Prostate gland (tissue), 2 donors: Measurements from ENCODE around the gene ALDH16A1. TPM values are rescaled to one million over a fixed set of nuclear protein-coding genes. Genes with fewer than 3 reads are reported as not detected.

Experiments
- DNase-seq: peaks from one replicate; pipeline ENCODE4 v3.0.0-alpha.2; 2019; ENCODE audit warnings: low spot score
- H3K27ac ChIP-seq, 2 donors: fragments of 200-600 bp; sonication (generic); 2 replicates each; pipeline ENCODE4 v1.5.1; 2017 to 2019
- H3K27me3 ChIP-seq: fragments of 200-600 bp; sonication (generic); replicated peaks from 2 replicates; pipeline ENCODE4 v1.5.1; 2019; ENCODE audit not compliant: insufficient read depth
- H3K36me3 ChIP-seq, 2 donors: fragments of 200-600 bp; sonication (generic); 1 replicate in 1 of 2; 2 replicates in 1 of 2; pipeline versions ENCODE4 v1.5.1 to v1.8.1; 2017 to 2019
- H3K4me1 ChIP-seq: fragments of 200-600 bp; sonication (generic); replicated peaks from 2 replicates; pipeline ENCODE4 v1.5.1; 2019
- H3K4me3 ChIP-seq, 2 donors: fragments of 200-600 bp; sonication (generic); 2 replicates each; pipeline ENCODE4 v1.5.1; 2017 to 2019
- H3K9me3 ChIP-seq: fragments of 200-600 bp; sonication (generic); 2 replicates; pipeline ENCODE4 v1.5.1; 2017
- POLR2A ChIP-seq: fragments of 450-650 bp; IDR thresholded peaks from one replicate; pipeline ENCODE4 v1.6.1; 2016; ENCODE audit warnings: antibody characterized with exemption, mild to moderate bottlenecking
- POLR2AphosphoS5 ChIP-seq: sonication (generic); formaldehyde crosslinking; IDR thresholded peaks from one replicate; pipeline ENCODE4 v1.6.1; 2017; ENCODE audit warnings: antibody characterized with exemption
- WGBS: methylation state at CpG from one replicate; pipeline ENCODE4 v1.1.5; 2018; 5-methylcytosine and 5-hydroxymethylcytosine counted together
- intact Hi-C: fragments of 100-400 bp; cut with DNase I; formaldehyde crosslinking; loops from one replicate; pipeline ENCODE4 v1.14.2; 2022
- total RNA-seq, 2 donors: library from RNA; depleted of rRNA; stranded (reverse); fragments of >200 nt; gene quantifications; one replicate each; pipeline ENCODE4 v1.1.0, GENCODE V29; 2016
- TF ChIP-seq, protein P1 (sequence below), 4 experiments: fragments of 200-600 bp in 2 of 4; fragments of 450-650 bp in 2 of 4; sonication (generic) in 2 of 4; IDR thresholded peaks; 1 replicate in 3 of 4; 2 replicates in 1 of 4; pipeline ENCODE4 v1.5.1; 2016 to 2019; ENCODE audit warnings: antibody characterized with exemption in 4 of 4, mild to moderate bottlenecking in 2 of 4, moderate library complexity in 2 of 4

ALDH16A1 gene
- total RNA-seq, 2 donors from 2014 or later, result 24.3 to 42.0 TPM

DNA sequence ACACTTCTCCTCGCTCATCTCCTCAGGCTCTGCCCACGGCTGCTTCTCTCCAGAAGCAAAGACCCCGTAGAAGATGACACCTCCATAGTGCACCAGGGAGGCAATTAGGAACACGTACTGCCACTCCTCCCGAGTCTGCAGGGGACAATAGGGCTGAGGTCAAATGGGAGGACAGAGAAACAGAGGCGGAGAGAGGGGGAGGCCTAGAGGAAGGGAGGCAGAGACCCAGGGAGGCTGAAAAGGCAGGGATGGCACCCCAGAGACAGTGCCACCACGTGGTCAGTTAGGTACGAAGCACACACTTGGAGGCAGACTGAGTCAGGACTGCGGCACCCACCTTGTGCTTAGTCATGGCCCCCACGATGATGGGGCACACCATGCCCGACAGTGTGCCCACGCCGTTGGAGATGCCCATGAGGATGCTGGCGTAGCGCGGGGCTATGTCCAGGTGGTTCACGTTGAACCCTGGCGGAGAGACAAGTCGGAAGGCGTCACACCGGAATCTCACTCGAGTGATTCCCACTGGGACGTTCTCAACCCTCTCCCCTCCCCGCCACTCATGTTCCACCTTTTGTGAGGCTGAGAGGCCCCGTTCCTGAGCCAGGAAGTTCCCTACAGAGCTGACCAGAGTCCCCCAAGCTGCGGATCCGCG, 22.2 kb upstream of the ALDH16A1 start:
- H3K36me3 ChIP-seq, result no peaks in the 10 kb centered on the region
- H3K4me3 ChIP-seq, result no peak overlapping the region
- no peaks in the 10 kb centered on the region for H3K4me1 ChIP-seq
- TF ChIP-seq, protein P1, sequence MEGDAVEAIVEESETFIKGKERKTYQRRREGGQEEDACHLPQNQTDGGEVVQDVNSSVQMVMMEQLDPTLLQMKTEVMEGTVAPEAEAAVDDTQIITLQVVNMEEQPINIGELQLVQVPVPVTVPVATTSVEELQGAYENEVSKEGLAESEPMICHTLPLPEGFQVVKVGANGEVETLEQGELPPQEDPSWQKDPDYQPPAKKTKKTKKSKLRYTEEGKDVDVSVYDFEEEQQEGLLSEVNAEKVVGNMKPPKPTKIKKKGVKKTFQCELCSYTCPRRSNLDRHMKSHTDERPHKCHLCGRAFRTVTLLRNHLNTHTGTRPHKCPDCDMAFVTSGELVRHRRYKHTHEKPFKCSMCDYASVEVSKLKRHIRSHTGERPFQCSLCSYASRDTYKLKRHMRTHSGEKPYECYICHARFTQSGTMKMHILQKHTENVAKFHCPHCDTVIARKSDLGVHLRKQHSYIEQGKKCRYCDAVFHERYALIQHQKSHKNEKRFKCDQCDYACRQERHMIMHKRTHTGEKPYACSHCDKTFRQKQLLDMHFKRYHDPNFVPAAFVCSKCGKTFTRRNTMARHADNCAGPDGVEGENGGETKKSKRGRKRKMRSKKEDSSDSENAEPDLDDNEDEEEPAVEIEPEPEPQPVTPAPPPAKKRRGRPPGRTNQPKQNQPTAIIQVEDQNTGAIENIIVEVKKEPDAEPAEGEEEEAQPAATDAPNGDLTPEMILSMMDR (IDR thresholded peaks at IDR 0.05), result no peak
- TF ChIP-seq POLR2AphosphoS5 (no peak), POLR2A (no peak)
- 62% methylated on average over 28 of the region's 28 CpGs for WGBS
- intact Hi-C loops, result no loop called here
- no peaks in the 10 kb centered on the region for H3K9me3 ChIP-seq
- no peak overlapping the region for H3K27ac ChIP-seq
- no peak for DNase-seq
- H3K27me3 ChIP-seq, result peaks cover 57% of the 10 kb centered on the region

DNA sequence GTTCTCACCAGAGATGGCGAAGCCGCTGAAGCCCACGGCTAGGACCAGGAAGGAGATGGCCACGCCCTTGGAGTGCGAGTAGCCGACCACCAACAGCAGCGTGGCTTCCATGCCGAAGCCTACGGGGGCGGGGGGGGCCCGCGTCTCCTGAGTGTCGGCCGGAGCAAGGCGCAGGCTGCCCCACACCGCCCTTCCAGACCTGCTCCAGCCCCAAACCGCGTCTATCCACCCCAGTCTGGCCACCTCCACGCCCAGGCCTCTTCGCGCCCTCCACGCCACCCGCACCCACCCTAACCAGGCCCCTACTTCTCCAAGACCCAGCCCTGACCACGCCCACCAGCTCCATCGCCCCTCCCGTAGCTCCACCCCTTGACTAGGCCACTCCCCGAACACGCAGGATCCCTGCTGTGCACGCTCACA, 21.7 kb upstream of the ALDH16A1 start:
- intact Hi-C loops, result no loop called here
- 44% methylated on average over 29 of the region's 29 CpGs for WGBS
- TF ChIP-seq, protein P1 (IDR thresholded peaks at IDR 0.05), result no peak
- H3K36me3 ChIP-seq, result no peaks in the 10 kb centered on the region
- no peaks in the 10 kb centered on the region for H3K4me1 ChIP-seq
- DNase-seq, result no peak
- no peaks in the 10 kb centered on the region for H3K9me3 ChIP-seq
- H3K4me3 ChIP-seq, result no peak overlapping the region
- no peak overlapping the region for H3K27ac ChIP-seq
- H3K27me3 ChIP-seq, result peaks cover 61% of the 10 kb centered on the region

DNA sequence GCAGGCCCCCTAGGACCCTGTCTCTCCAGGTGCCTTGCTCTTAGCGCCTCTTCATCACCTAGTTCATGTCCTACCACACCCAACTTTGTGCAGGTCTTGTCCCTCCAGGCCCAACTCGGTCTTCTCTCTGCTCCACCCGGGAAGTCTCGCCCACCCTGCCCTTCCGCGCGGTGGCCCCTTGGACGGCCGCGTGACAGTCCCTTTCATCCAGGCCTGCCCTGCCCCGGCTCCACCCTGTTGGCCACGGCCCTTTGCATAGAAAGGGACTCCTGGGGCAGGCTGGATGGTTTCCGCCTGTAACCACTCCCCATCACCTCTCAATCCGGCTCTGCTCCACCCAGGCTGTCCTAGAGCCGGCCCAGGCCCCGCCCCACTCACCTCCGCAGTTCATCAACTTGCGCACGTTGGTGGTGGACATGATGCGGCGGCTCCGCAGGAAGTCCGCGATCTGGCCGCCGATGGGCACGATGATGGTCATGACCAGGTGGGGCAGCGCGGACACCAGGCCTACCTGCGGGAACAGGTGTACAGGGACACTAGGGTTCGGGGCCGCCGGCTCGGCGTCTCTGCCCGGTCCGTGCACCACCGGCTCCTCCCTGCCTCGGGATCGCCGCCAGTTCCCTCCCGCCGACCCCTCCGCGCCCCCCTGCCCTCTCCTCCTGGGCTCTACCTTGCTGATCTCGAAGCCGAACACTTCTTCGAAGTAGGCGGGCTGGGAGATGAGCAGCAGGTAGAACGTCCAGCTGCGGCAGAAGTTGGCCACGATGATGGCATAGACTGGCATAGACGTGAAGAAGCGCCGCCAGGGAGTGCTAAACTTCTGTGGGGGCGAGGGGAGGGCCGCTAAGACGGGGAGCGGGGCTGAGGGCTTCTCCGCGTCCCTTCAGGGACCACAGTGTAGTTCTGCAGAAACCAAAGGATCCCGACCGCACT, 20.6 kb upstream of the ALDH16A1 start:
- Histone ChIP-seq H3K36me3 (no peaks in the 10 kb centered on the region), H3K27ac (no peak overlapping the region), H3K27me3 (peaks cover 56% of the 10 kb centered on the region), H3K9me3 (no peaks in the 10 kb centered on the region), H3K4me3 (no peak overlapping the region), H3K4me1 (no peaks in the 10 kb centered on the region)
- no peak for DNase-seq
- intact Hi-C loops, result no loop called here
- TF ChIP-seq POLR2AphosphoS5 (no peak), POLR2A (no peak)
- TF ChIP-seq, protein P1 (IDR thresholded peaks at IDR 0.05), result no peak
- WGBS, result 5% methylated on average over 58 of the region's 63 CpGs

- Histone ChIP-seq H3K9me3 (no peaks in the 10 kb centered on the region), H3K4me1 (no peaks in the 10 kb centered on the region), H3K4me3 (no peak overlapping the region), H3K27me3 (peaks cover 46% of the 10 kb centered on the region), H3K27ac (no peak overlapping the region), H3K36me3 (no peaks in the 10 kb centered on the region)
- no peak for DNase-seq
- intact Hi-C loops, result no loop called here
- 10% methylated on average over 31 of the region's 31 CpGs for WGBS
- TF ChIP-seq, protein P1 (IDR thresholded peaks at IDR 0.05), result no peak
- TF ChIP-seq POLR2A (no peak), POLR2AphosphoS5 (no peak)
Measured at GRCh38 chr19:49433240-49433901, 19.7 kb upstream of the ALDH16A1 start.
